Left colon (tissue), 2 donors: Measurements from ENCODE around the gene NPC1. TPM values are rescaled to one million over a fixed set of nuclear protein-coding genes. Genes with fewer than 3 reads are reported as not detected.

ENCODE experiments used
- ATAC-seq: fragments of 200-7000 bp; cut with Tn5 transposase; one replicate; pipeline ENCODE4 v1.9.1; 2020; ENCODE audit warnings: mild to moderate bottlenecking, moderate library complexity
- DNase-seq, 2 donors: peaks; one replicate each; pipeline ENCODE4 v3.0.0-alpha.2; 2020
- intact Hi-C, 2 donors: fragments of 100-400 bp; cut with DNase I in 1 of 2; cut with micrococcal nuclease in 1 of 2; formaldehyde crosslinking; loops; one replicate each; pipeline versions ENCODE4 v1.11.2 to v1.14.0; 2022; cut with DNase I, micrococcal nuclease
- long read RNA-seq: library from polyadenylated mRNA; unstranded; transcript quantifications from one replicate; pipeline ENCODE4 v2.0.0, GENCODE V29; 2021
- total RNA-seq, 2 donors: library from RNA; stranded (reverse); fragmentation: NEBNext Ultra II Directional; extraction: Animal tissue kit (Norgen Biotek cat#: 25700); gene quantifications; one replicate each; pipeline ENCODE4 v1.2.1, GENCODE V29; 2021
- donor health status: DM: no; HTN: no; CAD: no.
- donor health status: DM: yes; HTN: yes; CAD: no.

Gene NPC1
- 10 to 100 TPM; 36.5 to 43.2 TPM for total RNA-seq
- long read RNA-seq, partial matches to known transcripts = 7 of 19 reads
- long read RNA-seq, other reads (novel, unspliced or antisense) = 12 of 19 reads

DNA sequence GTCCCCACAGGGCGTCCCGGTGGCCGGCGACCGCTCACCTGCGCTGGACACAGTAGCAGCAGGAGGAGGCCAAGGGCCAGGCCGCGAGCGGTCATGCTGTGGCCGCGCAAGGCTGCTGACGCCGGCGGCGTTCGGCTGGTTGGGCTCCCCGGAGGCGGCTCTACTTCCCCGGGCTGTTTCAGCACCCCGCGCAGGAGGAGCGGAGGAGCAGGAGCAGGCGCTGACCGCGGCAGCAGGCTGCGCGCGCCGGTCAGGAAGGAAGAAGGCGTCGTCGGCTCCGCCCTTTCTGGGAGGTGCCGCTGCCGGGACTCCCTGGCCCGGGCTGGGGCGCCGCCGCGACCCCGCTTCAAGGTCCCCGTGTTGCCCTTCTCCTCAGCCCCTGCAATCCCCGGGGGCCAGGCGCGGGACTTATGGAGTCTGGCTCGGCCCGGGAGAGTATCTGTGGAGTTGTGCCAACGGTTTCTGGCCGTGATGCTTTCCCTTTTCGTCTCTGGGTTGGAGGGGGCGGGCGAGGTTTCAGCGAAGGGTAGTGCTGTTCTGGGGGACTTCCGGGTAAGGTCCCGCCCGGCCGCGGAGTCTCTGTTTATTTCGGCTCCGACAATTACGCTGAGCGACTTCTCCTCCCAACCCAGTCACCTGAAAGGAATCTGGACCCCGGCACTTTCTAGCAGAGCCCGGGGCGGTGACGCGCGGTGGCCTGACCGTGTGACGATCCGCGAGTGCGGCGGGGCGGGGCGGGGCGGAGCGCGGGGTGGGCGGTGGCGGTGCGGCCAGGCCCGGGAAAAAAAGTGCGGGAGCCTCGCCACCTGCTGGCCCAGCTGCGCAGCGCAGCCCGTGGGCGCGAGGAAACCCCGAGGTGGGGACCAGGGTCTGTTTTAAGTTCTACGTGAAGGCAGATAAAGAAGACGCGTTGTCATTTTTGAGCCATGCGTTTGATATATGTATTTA lies at the start of gene NPC1:
Gene NPC1, minus strand, starts transcription at position 258 of the 948 bp plus-strand sequence. Its CDS starts 163 bp downstream, at position 95.
- peak; percentile 91 for ATAC-seq
- intact Hi-C loops = loop anchor here in 1 of 2 donors (5.0 kb wide), 1 partner anchor 74 kb away; no protein-coding TSS in a partner anchor
- peak; percentile 92 to 95 for DNase-seq

DNA sequence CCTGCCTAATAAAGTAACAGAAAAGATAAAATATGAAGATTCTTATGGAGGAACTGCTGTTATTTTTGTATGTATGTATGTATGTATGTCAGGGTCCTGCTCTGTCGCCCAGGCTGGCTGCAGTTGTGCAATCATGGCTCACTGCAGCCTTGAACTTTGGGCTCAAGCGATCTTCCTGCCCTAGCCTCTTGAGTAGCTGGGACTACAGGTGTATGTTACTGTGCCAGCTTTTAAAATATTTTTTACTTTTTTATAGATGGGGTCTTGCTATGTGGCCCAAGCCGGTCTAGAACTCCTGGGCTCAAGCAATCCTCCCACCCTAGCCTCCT lies 49.7 kb upstream of the NPC1 start:
- intact Hi-C loops = no loop called here
- ATAC-seq (no peak), DNase-seq (no peak)

DNA sequence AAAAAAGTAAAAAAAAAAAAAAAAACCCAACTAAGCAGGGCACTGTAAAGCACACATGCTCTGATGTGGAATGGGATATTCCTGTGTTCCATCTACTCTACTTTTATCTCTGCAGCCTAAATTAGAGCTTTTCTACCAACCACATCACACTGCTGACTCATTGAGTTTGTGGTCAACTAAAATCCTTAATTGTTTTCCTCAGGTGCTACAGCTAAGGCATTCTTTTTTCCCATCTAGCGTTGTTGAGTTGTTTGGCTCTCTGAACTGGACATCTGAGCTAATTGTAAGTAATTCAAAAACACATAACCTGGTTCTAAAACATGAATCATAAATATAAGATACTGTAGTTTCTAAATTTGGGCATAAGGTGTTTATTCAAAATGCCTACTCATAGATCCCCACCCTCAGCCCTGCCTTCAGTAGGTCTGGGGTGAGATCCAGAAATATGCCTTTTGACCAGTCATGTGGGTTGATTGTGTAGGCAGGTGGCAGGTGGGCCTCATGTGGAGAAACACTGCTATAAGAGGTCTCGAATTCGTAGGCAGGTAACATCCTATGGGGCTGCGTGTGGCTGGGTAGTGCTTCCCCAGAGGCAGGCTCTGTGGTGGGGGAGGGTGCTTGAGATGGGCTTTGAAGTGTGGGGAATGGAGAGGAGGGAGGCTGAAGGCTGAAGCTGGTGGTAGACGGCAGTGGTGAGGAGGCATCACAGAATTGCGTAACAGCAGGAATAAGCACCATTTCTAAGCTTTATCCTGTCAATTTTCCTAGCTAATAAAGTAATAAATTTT lies 49.2 kb upstream of the NPC1 start:
- DNase-seq (no peak), ATAC-seq (no peak)
- intact Hi-C loops = no loop called here

DNA sequence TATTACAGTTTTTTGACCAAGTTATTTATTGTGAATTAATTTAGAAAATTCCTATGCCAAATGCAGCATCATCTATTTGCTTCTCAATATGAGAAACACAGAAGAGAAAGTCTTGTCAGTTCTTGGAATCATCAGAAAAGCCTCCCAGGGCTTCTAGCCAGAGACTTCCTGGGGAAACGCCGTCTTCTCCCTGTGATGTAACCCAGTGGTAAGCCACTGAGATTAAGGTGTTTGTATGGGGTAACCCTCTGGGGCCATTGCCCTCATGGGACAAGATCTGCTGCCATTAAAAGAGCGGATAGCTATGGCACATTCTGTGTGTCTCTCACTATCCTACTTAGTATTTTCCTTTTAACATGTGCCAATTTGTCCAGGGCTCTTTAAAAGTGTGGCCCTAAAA lies 48.4 kb upstream of the NPC1 start:
- intact Hi-C loops = no loop called here
- ATAC-seq (no peak), DNase-seq (no peak)

DNA sequence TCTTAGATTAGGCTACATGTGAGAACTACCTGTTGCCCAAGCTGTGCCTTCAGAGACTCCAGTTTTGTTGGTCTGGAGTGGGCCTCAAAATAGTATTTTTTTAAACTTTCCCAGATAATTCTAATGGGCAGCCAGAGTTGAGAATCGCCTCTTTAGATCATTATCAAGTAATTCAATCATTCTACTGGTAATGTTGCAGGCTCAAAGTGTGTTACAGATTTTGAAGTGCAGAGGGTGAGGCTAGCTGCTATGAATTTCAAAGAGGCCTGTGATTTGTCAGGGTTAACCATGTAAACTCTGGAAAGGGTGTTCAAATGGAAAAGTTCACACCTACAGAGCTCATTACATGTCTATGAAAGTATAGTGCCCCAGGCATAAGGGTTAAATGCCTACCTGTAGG lies 46.3 kb upstream of the NPC1 start:
- intact Hi-C loops = no loop called here
- ATAC-seq = no peak
- DNase-seq = no peak

DNA sequence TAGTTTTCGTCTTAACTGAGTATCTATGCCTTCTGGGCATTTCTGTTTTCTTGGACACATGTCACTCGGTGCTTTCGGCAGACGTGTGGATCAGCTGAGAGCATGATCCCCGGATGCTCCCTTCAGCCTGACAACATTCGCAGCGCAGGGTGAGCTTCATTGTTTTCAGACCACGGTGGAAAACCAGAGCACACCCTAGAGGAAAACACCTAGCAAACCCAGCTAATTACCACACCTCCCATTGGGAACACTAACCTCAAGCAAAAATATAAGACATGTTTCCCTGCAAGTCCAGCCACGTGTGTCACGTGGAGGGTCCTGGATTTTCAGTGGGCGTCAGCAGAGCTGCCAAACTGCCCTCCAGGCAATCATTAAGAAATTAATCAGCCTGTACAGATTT lies 45.4 kb upstream of the NPC1 start:
- ATAC-seq = no peak
- DNase-seq = no peak
- intact Hi-C loops = no loop called here

DNA sequence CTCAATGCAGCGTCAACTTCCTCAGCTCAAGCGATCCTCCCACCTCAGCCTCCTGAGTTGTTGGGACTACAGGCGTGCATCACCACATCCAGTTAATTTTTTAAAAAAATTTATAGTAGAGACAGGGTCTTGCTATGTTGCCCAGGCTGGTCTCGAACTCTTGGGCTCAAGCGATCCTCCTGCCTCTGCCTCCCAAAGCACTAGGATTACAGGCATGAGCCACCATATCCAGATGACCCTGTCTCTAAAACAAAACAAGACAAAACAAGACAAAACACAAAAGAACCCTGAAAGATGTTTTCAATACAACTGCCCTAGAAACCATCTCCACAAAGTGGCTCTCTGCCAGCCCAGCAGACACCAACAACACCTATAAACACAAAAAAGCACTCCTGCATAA lies 45.0 kb upstream of the NPC1 start:
- intact Hi-C loops = no loop called here
- no peak for ATAC-seq
- DNase-seq = no peak

DNA sequence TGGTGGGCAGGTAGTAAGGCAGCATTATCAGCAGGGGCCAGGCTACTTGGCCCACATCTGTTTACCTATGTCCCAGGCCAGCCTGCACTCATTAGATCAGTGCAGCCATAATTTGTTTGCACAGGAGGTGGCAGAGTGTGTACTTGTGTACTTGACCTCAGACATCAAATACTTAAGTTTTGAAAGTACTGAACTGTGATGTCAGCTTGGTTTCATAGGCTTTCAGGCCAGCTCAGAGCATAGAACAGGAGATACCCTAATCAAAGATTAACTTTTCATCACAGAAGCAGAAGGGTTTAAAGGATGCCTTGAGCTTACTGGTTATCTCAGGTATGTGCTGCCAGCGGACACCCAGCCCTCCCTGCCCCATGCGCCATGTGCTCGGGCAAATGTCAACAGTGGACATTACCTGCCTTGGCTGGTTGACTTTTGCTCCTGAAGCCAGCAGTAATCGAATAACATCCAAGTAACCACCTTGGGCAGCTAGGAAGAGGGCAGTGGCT lies 43.2 kb upstream of the NPC1 start:
- ATAC-seq (peak; percentile 76), DNase-seq (peak in 1 of 2 donors; percentile 46)
- intact Hi-C loops = loop anchor here in 1 of 2 donors (10.0 kb wide), 2 partner anchors 75 to 285 kb away; no protein-coding TSS in a partner anchor

DNA sequence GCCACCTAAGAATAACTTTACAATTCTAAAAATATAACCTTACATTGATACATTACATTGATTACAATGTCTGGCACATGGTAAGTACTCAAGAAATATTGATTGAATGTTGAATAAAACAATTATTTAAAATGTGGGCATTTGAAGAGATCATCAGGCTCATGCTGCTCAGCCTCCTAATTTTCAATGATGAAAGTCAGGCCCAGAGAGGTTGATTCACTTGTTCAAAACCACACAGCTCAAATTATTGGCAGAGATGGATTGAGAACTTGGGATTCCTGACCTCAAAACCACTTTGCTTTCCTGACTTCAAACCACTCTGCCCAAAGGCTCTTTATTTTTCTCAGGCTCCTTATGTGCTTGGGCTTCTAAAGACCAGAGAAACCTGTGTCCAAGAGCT lies 41.7 kb upstream of the NPC1 start:
- DNase-seq = no peak
- intact Hi-C loops = loop anchor here in 1 of 2 donors (10.0 kb wide), 2 partner anchors 77 to 287 kb away; no protein-coding TSS in a partner anchor
- ATAC-seq = no peak

DNA sequence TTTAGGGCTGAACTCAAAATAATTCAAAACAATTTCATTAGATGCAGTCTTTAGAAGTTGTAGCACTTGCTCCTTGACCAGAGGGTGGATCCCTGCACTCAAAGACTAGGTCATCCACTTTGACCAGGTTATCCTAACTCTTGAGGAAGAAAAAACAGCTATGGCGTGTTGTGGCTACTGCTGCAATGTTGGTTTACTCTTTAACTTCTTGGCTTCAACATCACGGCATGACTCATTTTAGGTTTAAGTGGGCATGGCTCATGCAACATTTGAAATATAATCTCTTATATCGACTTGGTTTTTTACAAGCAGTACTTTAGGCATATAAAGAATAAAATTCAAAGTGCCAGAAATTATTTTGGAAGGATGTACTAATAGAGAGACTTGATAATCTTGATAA lies 41.0 kb upstream of the NPC1 start:
- ATAC-seq (peak; percentile 83), DNase-seq (no peak)
- intact Hi-C loops = loop anchor here in 1 of 2 donors (10.0 kb wide), 2 partner anchors 77 to 287 kb away; no protein-coding TSS in a partner anchor

DNA sequence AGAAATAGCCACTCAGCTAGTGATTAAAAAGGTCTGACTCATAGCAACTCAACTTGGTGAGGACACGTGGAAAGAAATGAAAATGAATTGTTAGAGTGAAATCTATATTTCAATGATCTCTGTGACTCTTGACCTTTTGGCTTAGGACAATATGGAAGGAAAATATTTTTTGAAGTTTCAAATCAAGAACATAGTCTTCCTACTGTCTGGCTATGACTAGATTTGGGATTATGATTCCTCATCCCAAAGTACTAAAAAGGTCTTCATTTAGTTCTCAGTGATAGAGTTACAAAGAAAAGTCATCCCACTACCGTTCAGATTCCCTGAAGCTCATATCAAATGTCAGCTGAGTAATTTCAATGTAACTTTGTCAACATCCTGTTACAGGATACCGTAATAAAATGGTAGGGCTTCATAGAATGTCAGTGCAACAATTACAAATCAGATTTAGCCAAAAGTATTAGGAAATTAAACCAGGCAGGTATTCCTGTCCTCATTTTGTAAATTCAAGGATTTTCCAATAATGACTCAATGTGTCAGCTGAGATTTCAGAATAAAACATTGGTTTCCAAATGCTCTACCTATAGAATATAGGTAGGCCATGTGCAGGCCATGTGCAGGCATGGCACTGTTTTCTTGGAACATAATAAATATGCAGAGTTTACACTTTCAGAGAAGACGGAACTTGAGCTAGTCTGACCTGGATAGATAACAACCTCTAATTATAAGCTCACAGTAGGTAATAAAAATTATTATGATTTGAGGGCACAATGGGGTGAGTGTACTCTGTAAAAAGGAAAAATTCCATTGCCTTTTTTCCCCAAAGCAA lies 40.4 kb upstream of the NPC1 start:
- intact Hi-C loops = loop anchor here in 1 of 2 donors (10.0 kb wide), 2 partner anchors 78 to 288 kb away; no protein-coding TSS in a partner anchor
- ATAC-seq = peak; percentile 57
- no peak for DNase-seq

DNA sequence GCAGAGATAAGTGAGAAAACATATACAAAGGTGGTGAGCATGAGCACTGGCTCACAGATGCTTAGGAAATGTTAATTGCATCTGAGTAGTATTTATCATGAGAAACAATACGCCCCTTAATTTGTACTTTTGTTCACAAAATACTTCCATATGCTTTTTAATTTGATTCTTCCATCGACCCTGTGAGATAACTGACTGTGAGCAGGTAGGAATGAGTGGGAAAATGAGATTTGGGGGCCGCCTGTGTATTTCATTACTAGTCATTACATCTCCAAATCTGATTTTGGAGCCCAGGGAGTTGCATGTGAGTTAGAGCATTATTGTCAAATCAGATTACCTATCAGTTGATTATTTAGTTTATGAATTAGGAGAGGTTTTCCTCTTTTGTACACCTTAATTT lies 36.7 kb upstream of the NPC1 start:
- intact Hi-C loops = loop anchor here in 1 of 2 donors (5.0 to 10.0 kb wide), 3 partner anchors 82 to 292 kb away; no protein-coding TSS in a partner anchor
- DNase-seq (no peak), ATAC-seq (no peak)

DNA sequence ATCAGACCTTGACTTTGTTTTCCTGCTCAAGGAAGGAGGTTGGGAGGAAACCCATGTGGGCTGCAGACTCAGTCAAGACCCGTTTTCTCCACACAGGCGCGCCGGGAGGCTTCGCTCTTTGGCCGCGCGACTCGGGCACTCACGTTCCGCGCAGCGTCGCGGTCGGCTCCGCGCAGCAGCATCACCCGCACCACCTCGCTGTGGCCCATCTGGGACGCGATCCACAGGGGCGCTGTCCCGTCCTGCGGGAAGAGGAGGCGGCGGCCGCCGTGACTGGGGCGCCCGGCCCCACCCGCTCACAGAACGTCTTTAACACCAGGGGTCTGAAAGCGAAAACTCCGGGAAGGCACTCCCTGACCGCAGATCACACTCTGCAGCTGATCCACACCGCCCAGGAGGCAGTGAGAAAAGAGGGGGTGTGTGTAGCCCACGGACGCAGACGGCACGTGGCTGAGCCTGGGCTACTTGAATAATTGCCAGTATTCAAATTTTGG lies 33.1 kb upstream of the NPC1 start:
- intact Hi-C loops = no loop called here
- DNase-seq = peak in 1 of 2 donors; percentile 38

DNA sequence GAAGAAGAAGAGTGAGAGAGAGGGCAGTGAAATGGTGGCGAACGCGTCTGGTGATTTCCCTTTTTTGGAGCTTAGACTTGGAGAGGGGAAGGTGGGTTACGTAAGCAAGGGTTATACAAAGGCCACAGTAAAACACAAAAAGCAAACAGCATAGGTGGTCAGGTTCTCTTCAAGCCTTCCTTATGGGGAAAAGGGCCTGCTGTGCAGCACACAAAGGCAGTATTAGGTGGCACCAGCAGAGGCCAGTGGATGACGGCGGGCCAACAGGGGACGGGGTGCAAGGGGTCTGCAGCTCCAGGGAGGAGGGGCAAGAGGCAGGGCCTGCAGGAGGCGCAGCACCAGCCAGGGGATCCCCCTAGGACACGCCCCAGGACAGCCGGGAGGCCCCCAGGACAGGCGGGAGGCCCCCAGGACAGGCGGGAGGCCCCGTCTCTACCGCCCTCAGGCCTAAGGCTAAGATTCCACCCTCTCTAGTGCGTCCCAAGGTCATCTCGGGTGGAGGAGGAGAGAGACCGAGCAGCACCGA lies 32.6 kb upstream of the NPC1 start:
- DNase-seq (peak in 1 of 2 donors; percentile 29), ATAC-seq (peak; percentile 72)
- intact Hi-C loops = no loop called here

More for the DNA sequence above, 33.1 kb upstream of the NPC1 start:
- ATAC-seq = peak; percentile 63

DNA sequence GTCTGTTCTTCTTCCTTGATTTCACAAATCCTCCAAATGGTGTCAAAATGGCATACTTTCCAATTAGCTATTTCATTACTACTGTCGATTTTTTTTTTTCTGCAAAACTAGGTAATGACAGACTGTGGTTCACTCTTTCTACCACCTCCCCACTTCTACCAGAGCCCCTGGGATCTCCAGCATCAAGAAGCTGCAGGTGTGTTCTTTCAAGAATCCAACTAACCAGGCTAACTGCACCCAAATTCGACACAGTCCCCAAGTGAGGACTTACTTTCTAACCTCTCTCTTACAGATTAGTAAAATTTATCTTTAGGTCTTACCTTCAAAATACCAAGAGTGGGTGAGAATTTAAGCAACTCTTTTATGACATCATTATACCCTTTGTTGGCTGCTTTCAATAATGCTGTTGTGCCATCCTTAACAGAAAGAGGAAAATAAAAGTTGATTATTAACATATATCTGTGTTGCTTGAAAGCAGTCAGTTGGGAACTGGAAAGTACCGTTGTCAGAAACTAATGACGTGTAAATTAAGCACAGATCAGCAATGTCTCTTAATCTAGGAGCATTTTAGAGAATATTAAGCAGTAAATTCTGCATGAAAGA lies 31.2 kb upstream of the NPC1 start:
- no peak for DNase-seq
- intact Hi-C loops = no loop called here
- peak; percentile 35 for ATAC-seq

DNA sequence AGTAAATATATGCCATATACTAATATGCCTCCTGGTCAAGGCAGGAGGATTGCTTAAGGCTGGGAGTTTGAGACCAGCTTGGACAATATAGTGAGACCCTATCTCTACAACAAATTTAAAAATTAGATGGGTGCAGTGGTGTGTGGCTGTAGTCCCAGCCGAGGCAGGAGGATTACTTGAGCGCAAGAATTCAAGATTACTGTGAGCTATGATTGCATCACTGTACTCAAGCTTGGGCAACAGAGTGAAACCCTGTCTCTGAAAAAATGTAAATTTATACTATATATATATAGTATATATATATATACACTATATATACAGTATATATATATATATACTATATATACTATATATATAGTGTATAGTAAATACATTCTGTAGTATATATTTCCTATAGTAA lies 30.0 kb upstream of the NPC1 start:
- ATAC-seq = no peak
- intact Hi-C loops = no loop called here
- no peak for DNase-seq

DNA sequence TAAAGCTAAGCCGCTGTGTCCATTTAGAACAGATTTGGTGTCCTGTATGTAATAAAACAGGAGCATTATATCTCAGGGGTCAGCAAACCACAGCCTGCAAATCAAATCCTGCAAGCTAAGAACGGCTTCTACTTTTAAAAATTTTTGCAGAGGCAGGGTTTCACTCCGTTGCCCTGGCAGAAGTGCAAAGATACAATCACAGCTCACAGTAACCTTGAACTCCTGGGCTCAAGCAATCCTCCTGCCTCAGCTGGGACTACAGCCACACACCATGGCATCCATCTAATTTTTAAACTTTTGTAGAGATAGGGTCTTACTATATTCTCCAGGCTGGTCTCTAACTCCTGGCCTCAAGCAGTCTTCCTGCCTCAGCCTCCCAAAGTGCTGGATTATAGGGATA lies 28.6 kb upstream of the NPC1 start:
- DNase-seq (no peak), ATAC-seq (no peak)
- intact Hi-C loops = no loop called here

DNA sequence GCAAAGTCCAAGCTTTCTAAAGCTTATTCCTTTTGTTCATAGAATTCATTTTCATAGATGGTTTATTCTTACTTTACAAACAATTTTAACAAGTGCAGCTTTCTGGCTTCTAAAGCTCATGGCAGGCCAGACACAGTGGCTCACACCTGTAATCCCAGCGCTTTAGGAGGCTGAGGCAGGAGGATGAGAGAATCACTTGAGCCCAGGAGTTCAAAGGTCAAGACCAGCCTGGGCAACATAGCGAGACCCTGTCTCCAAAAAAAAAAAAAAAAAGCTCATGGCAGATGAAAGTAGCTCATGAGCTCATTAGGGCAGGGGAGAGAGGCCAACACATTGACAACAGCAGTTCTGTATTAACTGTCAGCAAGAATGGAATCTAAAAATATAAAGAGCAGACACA lies 28.1 kb upstream of the NPC1 start:
- DNase-seq (no peak), ATAC-seq (no peak)
- intact Hi-C loops = no loop called here
